ENCODE data around the gene SCN8A. TPM values are rescaled to one million over a fixed set of nuclear protein-coding genes. Genes with fewer than 3 reads are reported as not detected.

The SCN8A gene
- total and polyA plus RNA-seq, 2 experiments from 2014 or later, result 1.1 to 2.6 TPM

DNA sequence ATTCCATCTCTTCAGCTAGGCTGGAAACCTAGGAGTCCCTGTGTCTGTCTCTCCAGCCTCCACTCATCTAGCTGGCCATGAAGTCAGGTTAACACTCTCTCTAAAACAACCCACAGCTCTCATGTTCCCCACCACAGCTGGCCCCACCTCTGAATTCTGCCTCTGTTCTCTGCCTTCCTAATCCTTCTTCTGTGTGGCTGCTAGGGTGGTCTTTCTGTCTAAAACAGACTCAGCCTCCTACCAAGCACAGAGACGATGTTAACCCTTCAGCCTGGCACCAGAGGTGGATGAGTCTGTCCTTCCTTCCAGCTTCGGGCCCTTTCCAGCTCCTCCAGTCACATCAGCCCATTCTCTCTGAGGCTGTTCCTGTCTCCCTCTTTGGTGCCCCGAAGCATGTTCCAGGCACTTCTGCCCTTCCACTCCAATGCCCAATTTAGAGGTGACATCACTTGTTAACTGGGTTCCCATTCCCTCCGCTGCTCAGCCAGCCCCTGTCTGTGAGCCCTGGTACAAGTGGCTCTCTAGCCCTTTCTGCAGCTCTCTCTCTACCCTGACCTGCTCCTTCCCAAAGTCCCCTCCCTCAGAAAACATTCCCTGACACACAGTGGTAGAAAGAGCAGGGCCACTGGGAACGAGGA, 248.4 kb downstream of the SCN8A start:
- H3K9me3 ChIP-seq (ENCODE audit: low read depth), result no peaks in the 10 kb centered on the region
- peaks cover 11% of the 10 kb centered on the region for H3K4me1 ChIP-seq (ENCODE audit: insufficient read depth)

DNA sequence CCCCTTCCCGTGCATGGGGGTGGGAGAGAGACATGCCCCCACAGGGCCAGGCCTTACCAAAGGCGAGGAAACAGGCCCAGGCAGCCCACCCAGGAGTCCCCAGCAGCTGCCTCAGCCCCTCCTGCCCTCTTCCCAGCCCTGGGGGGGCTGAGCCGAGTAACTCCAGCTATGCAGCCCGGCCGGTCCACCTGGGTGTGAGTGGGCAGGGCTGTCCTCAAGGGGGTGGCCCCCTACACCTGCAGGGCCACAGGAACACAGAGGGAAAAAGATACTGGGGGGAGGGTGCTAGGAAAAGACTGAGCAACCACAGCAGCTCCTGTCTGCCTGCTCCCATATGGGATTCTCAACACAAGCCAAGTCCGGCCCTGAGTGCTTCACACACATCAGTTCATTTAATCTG, 249.9 kb downstream of the SCN8A start:
- H3K4me1 ChIP-seq (ENCODE audit: insufficient read depth), result peaks cover 21% of the 10 kb centered on the region
- H3K4me2 ChIP-seq, result no peak overlapping the region
- H3K9me2 ChIP-seq (replicated peaks; ENCODE audit: insufficient read depth), result no peaks in the 10 kb centered on the region
- no peaks in the 10 kb centered on the region for H3K9me3 ChIP-seq (ENCODE audit: low read depth)
- peaks cover 58% of the 10 kb centered on the region for H3K79me2 ChIP-seq
- no peak overlapping the region for H3K4me3 ChIP-seq
- H3K27ac ChIP-seq, result no peak overlapping the region
- TF ChIP-seq EZH2phosphoT487 (IDR thresholded peaks at IDR 0.05; ENCODE audit: low read depth, severe bottlenecking, unreplicated experiment) (no peak), EZH2 (IDR thresholded peaks at IDR 0.05; ENCODE audit: borderline replicate concordance) (no peak)
- TF ChIP-seq, protein P1, sequence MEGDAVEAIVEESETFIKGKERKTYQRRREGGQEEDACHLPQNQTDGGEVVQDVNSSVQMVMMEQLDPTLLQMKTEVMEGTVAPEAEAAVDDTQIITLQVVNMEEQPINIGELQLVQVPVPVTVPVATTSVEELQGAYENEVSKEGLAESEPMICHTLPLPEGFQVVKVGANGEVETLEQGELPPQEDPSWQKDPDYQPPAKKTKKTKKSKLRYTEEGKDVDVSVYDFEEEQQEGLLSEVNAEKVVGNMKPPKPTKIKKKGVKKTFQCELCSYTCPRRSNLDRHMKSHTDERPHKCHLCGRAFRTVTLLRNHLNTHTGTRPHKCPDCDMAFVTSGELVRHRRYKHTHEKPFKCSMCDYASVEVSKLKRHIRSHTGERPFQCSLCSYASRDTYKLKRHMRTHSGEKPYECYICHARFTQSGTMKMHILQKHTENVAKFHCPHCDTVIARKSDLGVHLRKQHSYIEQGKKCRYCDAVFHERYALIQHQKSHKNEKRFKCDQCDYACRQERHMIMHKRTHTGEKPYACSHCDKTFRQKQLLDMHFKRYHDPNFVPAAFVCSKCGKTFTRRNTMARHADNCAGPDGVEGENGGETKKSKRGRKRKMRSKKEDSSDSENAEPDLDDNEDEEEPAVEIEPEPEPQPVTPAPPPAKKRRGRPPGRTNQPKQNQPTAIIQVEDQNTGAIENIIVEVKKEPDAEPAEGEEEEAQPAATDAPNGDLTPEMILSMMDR (IDR thresholded peaks at IDR 0.05; ENCODE audit: poor library complexity), result no peak
- no peaks in the 10 kb centered on the region for H3K36me3 ChIP-seq (replicated peaks; ENCODE audit: insufficient read depth, low read depth)
- no peak for DNase-seq (ENCODE audit: low spot score)
- H3K27me3 ChIP-seq, result no peaks in the 10 kb centered on the region
- peaks cover 7% of the 10 kb centered on the region for H4K20me1 ChIP-seq (ENCODE audit: insufficient read depth, poor library complexity, severe bottlenecking)
- no peak overlapping the region for H2AFZ ChIP-seq
- WGBS (ENCODE audit: low lambda C conversion rate, missing lambda C conversion rate), result 80% methylated on average over 5 of the region's 6 CpGs

More for the DNA sequence above, 248.4 kb downstream of the SCN8A start:
- Histone ChIP-seq H3K27ac (no peak overlapping the region), H2AFZ (no peak overlapping the region), H3K9me2 (replicated peaks; ENCODE audit: insufficient read depth) (no peaks in the 10 kb centered on the region), H3K4me2 (no peak overlapping the region), H3K79me2 (peaks cover 58% of the 10 kb centered on the region), H3K27me3 (no peaks in the 10 kb centered on the region), H3K36me3 (replicated peaks; ENCODE audit: insufficient read depth, low read depth) (no peaks in the 10 kb centered on the region), H3K4me3 (no peak overlapping the region), H4K20me1 (ENCODE audit: insufficient read depth, poor library complexity, severe bottlenecking) (peaks cover 7% of the 10 kb centered on the region)
- WGBS (ENCODE audit: low lambda C conversion rate, missing lambda C conversion rate), result 74% methylated on average over 5 of the region's 5 CpGs
- no peak for DNase-seq (ENCODE audit: low spot score)
- TF ChIP-seq EZH2 (IDR thresholded peaks at IDR 0.05; ENCODE audit: borderline replicate concordance), result no peak
- TF ChIP-seq EZH2phosphoT487 (IDR thresholded peaks at IDR 0.05; ENCODE audit: low read depth, severe bottlenecking, unreplicated experiment), result no peak
- TF ChIP-seq, protein P1 (IDR thresholded peaks at IDR 0.05; ENCODE audit: poor library complexity), result no peak

DNA sequence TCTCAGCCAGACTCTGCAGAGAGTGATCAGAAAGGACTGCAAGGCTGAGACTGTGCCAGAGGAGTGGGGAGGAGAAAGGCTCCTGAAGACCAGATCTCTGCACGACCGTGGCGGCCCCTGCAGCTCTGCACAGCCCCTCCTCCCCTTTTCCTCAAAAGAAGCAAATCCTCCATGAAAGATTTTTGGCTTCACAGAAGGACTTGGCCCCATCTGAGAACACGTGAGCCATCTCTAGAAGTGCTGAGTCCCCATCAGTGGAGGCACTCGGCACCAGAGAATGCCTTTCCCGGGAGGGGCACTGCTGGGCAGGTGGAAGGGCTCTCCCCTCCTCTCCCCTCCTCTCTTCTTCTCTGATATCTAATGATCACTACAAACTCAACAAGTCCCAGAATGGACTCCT, 250.7 kb downstream of the SCN8A start:
- no peak for DNase-seq (ENCODE audit: low spot score)
- 45% methylated on average over 6 of the region's 6 CpGs for WGBS (ENCODE audit: low lambda C conversion rate, missing lambda C conversion rate)
- H3K79me2 ChIP-seq, result peaks cover 63% of the 10 kb centered on the region
- H3K27me3 ChIP-seq, result no peaks in the 10 kb centered on the region
- TF ChIP-seq EZH2 (IDR thresholded peaks at IDR 0.05; ENCODE audit: borderline replicate concordance), result no peak
- TF ChIP-seq, protein P1 (IDR thresholded peaks at IDR 0.05; ENCODE audit: poor library complexity), result no peak
- no peak for TF ChIP-seq EZH2phosphoT487 (IDR thresholded peaks at IDR 0.05; ENCODE audit: low read depth, severe bottlenecking, unreplicated experiment)
- no peak overlapping the region for H2AFZ ChIP-seq
- H3K9me2 ChIP-seq (replicated peaks; ENCODE audit: insufficient read depth), result no peaks in the 10 kb centered on the region
- H3K27ac ChIP-seq, result no peak overlapping the region
- H3K9me3 ChIP-seq (ENCODE audit: low read depth), result no peaks in the 10 kb centered on the region
- H3K4me1 ChIP-seq (ENCODE audit: insufficient read depth), result peaks cover 28% of the 10 kb centered on the region
- H3K4me3 ChIP-seq, result no peak overlapping the region
- peaks cover 9% of the 10 kb centered on the region for H4K20me1 ChIP-seq (ENCODE audit: insufficient read depth, poor library complexity, severe bottlenecking)
- no peaks in the 10 kb centered on the region for H3K36me3 ChIP-seq (replicated peaks; ENCODE audit: insufficient read depth, low read depth)
- no peak overlapping the region for H3K4me2 ChIP-seq
